SH-SY5Y (cell line): Measurements from ENCODE around the gene ELOVL1.

Experiments
- GATA2 ChIP-seq: IDR thresholded peaks from 2 replicates; pipeline ENCODE4 v1.6.1; 2011; ENCODE audit warnings: mild to moderate bottlenecking, low read depth, low read length
- GATA3 ChIP-seq: IDR thresholded peaks from 2 replicates; pipeline ENCODE4 v1.6.1; 2011; ENCODE audit warnings: low read depth, mild to moderate bottlenecking, low read length, moderate library complexity

GRCh38 chr1:43319288-43319687, 48.5 kb downstream of the ELOVL1 start:
- TF ChIP-seq GATA2 (no peak), GATA3 (no peak)
